Vagina (tissue), 2 donors: ENCODE data around the gene MFSD2A.
"Not testable (repeated sequence)": the region's sequence is repeated elsewhere in the genome, so short reads cannot be mapped to it uniquely, and the experiment has no call there.

ENCODE experiments used
- CTCF ChIP-seq, 3 experiments: fragments of 450-650 bp in 2 of 3; fragments of 200-600 bp in 1 of 3; sonication (generic) in 1 of 3; IDR thresholded peaks; one replicate each; pipeline ENCODE4 v1.5.1; 2017 to 2019; ENCODE audit warnings: antibody characterized with exemption in 3 of 3, mild to moderate bottlenecking in 2 of 3, moderate library complexity in 2 of 3
- POLR2A ChIP-seq, 2 donors: fragments of 450-650 bp; IDR thresholded peaks; one replicate each; pipeline ENCODE4 v1.6.1; 2017; ENCODE audit warnings: antibody characterized with exemption in 2 of 2, mild to moderate bottlenecking in 2 of 2, moderate library complexity in 2 of 2
- POLR2AphosphoS5 ChIP-seq, 2 donors: sonication (generic); formaldehyde crosslinking; IDR thresholded peaks; one replicate each; pipeline ENCODE4 v1.9.0; 2017; ENCODE audit warnings: antibody characterized with exemption in 2 of 2, mild to moderate bottlenecking in 2 of 2, low read depth in 1 of 2; ENCODE audit not compliant: insufficient read depth in 1 of 2

GRCh38 chr1:39962964-39963363 is 8.0 kb downstream of the MFSD2A start:
- TF ChIP-seq CTCF (IDR thresholded peaks at IDR 0.05); POLR2A (IDR thresholded peaks at IDR 0.05); POLR2AphosphoS5 (IDR thresholded peaks at IDR 0.05; ENCODE audit: insufficient read depth in 1 of 2, low read depth in 1 of 2): not testable (repeated sequence)
